B cell (primary cell): ENCODE measurements around the gene ALDH1B1. TPM values are rescaled to one million over a fixed set of nuclear protein-coding genes. Genes with fewer than 3 reads are reported as not detected.

Experiments used
- ATAC-seq: fragments of 200-7000 bp; cut with Tn5 transposase; one replicate; pipeline ENCODE4 v1.10.0; 2021; ENCODE audit warnings: low read depth, mild to moderate bottlenecking, moderate number of reproducible peaks, moderate library complexity
- CTCF ChIA-PET: fragments of 350-600 bp; sonication (Branson Sonifier 250); formaldehyde crosslinking; loops from one replicate; lab custom pipeline; 2021; ENCODE audit warnings: antibody characterized with exemption, inconsistent platforms; lab: Charles Lee
- POLR2A ChIA-PET: fragments of 350-600 bp; sonication (Branson Sonifier 250); formaldehyde crosslinking; loops from one replicate; lab custom pipeline; 2021; ENCODE audit warnings: antibody characterized with exemption; lab: Charles Lee
- DNase-seq: peaks from one replicate; pipeline ENCODE4 v3.0.0; 2013
- H2AFZ ChIP-seq: 2 replicates; pipeline ENCODE4 v1.6.1; 2012; ENCODE audit warnings: mild to moderate bottlenecking, low read depth, low read length; ENCODE audit not compliant: insufficient read depth, poor library complexity, severe bottlenecking
- H3K27ac ChIP-seq, 2 donors: 1 replicate in 1 of 2; 2 replicates in 1 of 2; pipeline ENCODE4 v1.5.1; 2012 to 2013; ENCODE audit warnings: low read length in 2 of 2, mild to moderate bottlenecking in 2 of 2, moderate library complexity in 1 of 2
- H3K27me3 ChIP-seq, 4 experiments: fragments of 200-600 bp in 1 of 4; sonication (generic) in 1 of 4; replicated peaks in 1 of 4; 1 replicate in 2 of 4; 2 replicates in 2 of 4; pipeline versions ENCODE4 v1.6.1 to v1.7.0; 2013 to 2016; ENCODE audit warnings: low read length in 3 of 4, mild to moderate bottlenecking in 2 of 4, mixed read lengths in 1 of 4, moderate library complexity in 1 of 4; ENCODE audit not compliant: insufficient read depth in 4 of 4, control insufficient read depth in 3 of 4; ENCODE audit errors: control extremely low read depth in 1 of 4
- H3K36me3 ChIP-seq, 2 experiments: replicated peaks in 1 of 2; 1 replicate in 1 of 2; 2 replicates in 1 of 2; pipeline versions ENCODE4 v1.6.1 to v1.7.1; 2013; ENCODE audit warnings: low read length in 1 of 2; ENCODE audit not compliant: insufficient read depth in 2 of 2, control insufficient read depth in 1 of 2; ENCODE audit errors: control extremely low read depth in 1 of 2, extremely low read depth in 1 of 2
- H3K4me1 ChIP-seq, 2 donors: fragments of 200-600 bp in 1 of 2; sonication (generic) in 1 of 2; 1 replicate in 1 of 2; 2 replicates in 1 of 2; pipeline versions ENCODE4 v1.5.1 to v1.6.1; 2013 to 2017; ENCODE audit warnings: low read length in 2 of 2; ENCODE audit not compliant: control insufficient read depth in 2 of 2, insufficient read depth in 2 of 2
- H3K4me2 ChIP-seq: replicated peaks from 2 replicates; pipeline ENCODE3; 2012; ENCODE audit warnings: mild to moderate bottlenecking, low read depth, low read length; ENCODE audit not compliant: poor library complexity, severe bottlenecking
- H3K4me3 ChIP-seq, 5 experiments: fragments of 200-600 bp in 1 of 5; sonication (generic) in 1 of 5; 1 replicate in 3 of 5; 2 replicates in 2 of 5; pipeline versions ENCODE4 v1.5.1 to v1.7.0; 2011 to 2016; ENCODE audit warnings: low read length in 4 of 5, mild to moderate bottlenecking in 4 of 5, low read depth in 2 of 5, control low read depth in 1 of 5, moderate library complexity in 1 of 5; ENCODE audit not compliant: insufficient read depth in 1 of 5; ENCODE audit errors: control extremely low read depth in 1 of 5, extremely low read depth in 1 of 5
- H3K79me2 ChIP-seq: fragments of 200-600 bp; sonication (generic); one replicate; pipeline ENCODE4 v1.6.0; 2016; ENCODE audit warnings: low read length; ENCODE audit not compliant: control insufficient read depth, insufficient read depth
- H3K9ac ChIP-seq: fragments of 200-600 bp; sonication (generic); 2 replicates; pipeline ENCODE4 v1.6.1; 2017; ENCODE audit warnings: mild to moderate bottlenecking, low read length, moderate library complexity
- H3K9me3 ChIP-seq, 3 donors: one replicate each; pipeline versions ENCODE4 v1.6.1 to v1.7.1; 2013; ENCODE audit warnings: low read length in 2 of 3; ENCODE audit not compliant: control insufficient read depth in 2 of 3, insufficient read depth in 1 of 3; ENCODE audit errors: control extremely low read depth in 1 of 3
- H4K20me1 ChIP-seq: 2 replicates; pipeline ENCODE4 v1.6.0; 2012; ENCODE audit warnings: mild to moderate bottlenecking, low read length; ENCODE audit not compliant: insufficient read depth, control insufficient read depth, poor library complexity, severe bottlenecking
- H3K27ac Mint-ChIP-seq: one replicate; pipeline ENCODE4 v1.8.0; 2021; ENCODE audit warnings: mixed read lengths
- H3K27me3 Mint-ChIP-seq: one replicate; pipeline ENCODE4 v1.8.0; 2021; ENCODE audit warnings: mixed read lengths
- H3K4me1 Mint-ChIP-seq: one replicate; pipeline ENCODE4 v1.8.0; 2021; ENCODE audit warnings: mixed read lengths
- H3K4me3 Mint-ChIP-seq: one replicate; pipeline ENCODE4 v1.8.0; 2021; ENCODE audit warnings: mixed read lengths
- H3K9me3 Mint-ChIP-seq: one replicate; pipeline ENCODE4 v1.8.0; 2022; ENCODE audit warnings: mixed read lengths; ENCODE audit not compliant: insufficient read depth
- CTCF ChIP-seq: fragments of 200-600 bp; IDR thresholded peaks from one replicate; pipeline ENCODE4 v1.8.0; 2022; ENCODE audit warnings: antibody characterized with exemption, mild to moderate bottlenecking
- EZH2 ChIP-seq: IDR thresholded peaks from 2 replicates; pipeline ENCODE4 v1.6.1; 2012; ENCODE audit warnings: borderline replicate concordance, low read depth, mild to moderate bottlenecking, moderate library complexity, low read length; ENCODE audit not compliant: insufficient read depth, poor library complexity, severe bottlenecking
- WGBS: methylation state at CpG from one replicate; pipeline ENCODE4 v1.1.5; 2013; ENCODE audit warnings: missing lambda C conversion rate; ENCODE audit not compliant: insufficient coverage; 5-methylcytosine and 5-hydroxymethylcytosine counted together
- intact Hi-C: fragments of 100-400 bp; cut with micrococcal nuclease; formaldehyde crosslinking; loops from one replicate; pipeline ENCODE4 v1.10.0; 2022
- polyA plus RNA-seq: library from polyadenylated mRNA; depleted of rRNA; stranded (reverse); fragments of >200 nt; gene quantifications from 2 replicates; pipeline ENCODE4 v1.2.3, GENCODE V29; 2012
- total RNA-seq, 2 donors: library from RNA; stranded (reverse); fragments of 120-200 nt in 1 of 2; gene quantifications; 1 replicate in 1 of 2; 2 replicates in 1 of 2; pipeline versions ENCODE4 v1.2.3 to v1.2.4, GENCODE V29; 2013 to 2022

Gene ALDH1B1
- total and polyA plus RNA-seq, 2 donors (not counting 1 experiment from before 2014, with no cell fraction given), result 0.81 to 4.8 TPM

- POLR2A ChIA-PET, result no interaction called here
Measured at GRCh38 chr9:38361473-38361850, 31.0 kb upstream of the ALDH1B1 start.

More at GRCh38 chr9:38361473-38361850, 31.0 kb upstream of the ALDH1B1 start:
- DNase-seq (no peak), ATAC-seq (no peak)
- CTCF ChIA-PET, result interaction anchor here (1.4 kb wide), 1 partner anchor 448 kb away, joined by 5 read pairs; no protein-coding TSS in a partner anchor
- H4K20me1 ChIP-seq, result no peaks in the 10 kb centered on the region
- H3K4me1 ChIP-seq, result no peaks in the 10 kb centered on the region
- H3K9me3 ChIP-seq, result no peaks in the 10 kb centered on the region
- H2AFZ ChIP-seq, result no peak overlapping the region
- intact Hi-C loops, result no loop called here
- no peak overlapping the region for H3K4me2 ChIP-seq
- no peak overlapping the region for H3K27ac Mint-ChIP-seq
- no peaks in the 10 kb centered on the region for H3K9me3 Mint-ChIP-seq
- H3K4me3 ChIP-seq, result no peak overlapping the region
- H3K27ac ChIP-seq, result no peak overlapping the region
- peaks cover 3% of the 10 kb centered on the region for H3K27me3 Mint-ChIP-seq
- no peak overlapping the region for H3K4me3 Mint-ChIP-seq
- TF ChIP-seq EZH2, result no peak
- no peak for TF ChIP-seq CTCF
- no peaks in the 10 kb centered on the region for H3K79me2 ChIP-seq
- no peak overlapping the region for H3K9ac ChIP-seq
- no peaks in the 10 kb centered on the region for H3K36me3 ChIP-seq
- H3K4me1 Mint-ChIP-seq, result peaks cover 6% of the 10 kb centered on the region
- 100% methylated on average over 6 of the region's 6 CpGs for WGBS
- H3K27me3 ChIP-seq, result peaks cover 0 to 5% (median 2%) of the 10 kb centered on the region in 4 experiments
